H1 (cell line): ENCODE results near the gene SYT2. TPM values are rescaled to one million over a fixed set of nuclear protein-coding genes. Genes with fewer than 3 reads are reported as not detected.

Experiments used
- CTCF ChIA-PET: fragments of 300-600 bp; sonication (Branson Sonifier 250); formaldehyde crosslinking; loops from one replicate; lab custom pipeline; 2021; ENCODE audit not compliant: partially characterized antibody; lab: Charles Lee
- POLR2A ChIA-PET: fragments of 300-600 bp; sonication (Branson Sonifier 250); formaldehyde crosslinking; loops from one replicate; lab custom pipeline; 2021; ENCODE audit warnings: inconsistent platforms; ENCODE audit not compliant: partially characterized antibody; lab: Charles Lee
- DNase-seq, 2 experiments: peaks; one replicate each; pipeline versions ENCODE4 v3.0.0 to v3.0.0-alpha.2; 2010 to 2022; ENCODE audit warnings: low spot score in 2 of 2, low read depth in 1 of 2, mixed read lengths in 1 of 2
- FAIRE-seq: peaks from 2 replicates; lab custom pipeline; 2011; peaks lifted over from hg19 to GRCh38; lab: Jason Lieb, UNC
- H2AFZ ChIP-seq: 2 replicates; pipeline ENCODE4 v1.8.1; 2012; ENCODE audit warnings: low read length, inconsistent platforms
- H2AK5ac ChIP-seq: 2 replicates; pipeline ENCODE4 v1.6.1; 2013; ENCODE audit warnings: low read depth, low read length
- H2BK120ac ChIP-seq: replicated peaks from 2 replicates; pipeline ENCODE3; 2013; ENCODE audit warnings: low read depth, low read length, inconsistent platforms
- H2BK12ac ChIP-seq: 2 replicates; pipeline ENCODE4 v1.6.1; 2013; ENCODE audit warnings: low read depth, low read length
- H2BK15ac ChIP-seq: 2 replicates; pipeline ENCODE4 v1.6.1; 2013; ENCODE audit warnings: low read length
- H2BK20ac ChIP-seq: 2 replicates; pipeline ENCODE4 v1.6.1; 2013; ENCODE audit warnings: low read length
- H2BK5ac ChIP-seq: 2 replicates; pipeline ENCODE4 v1.6.1; 2013; ENCODE audit warnings: low read depth, low read length
- H3K14ac ChIP-seq: 2 replicates; pipeline ENCODE4 v1.6.1; 2013; ENCODE audit warnings: inconsistent platforms; ENCODE audit not compliant: insufficient read length
- H3K18ac ChIP-seq: 2 replicates; pipeline ENCODE4 v1.6.1; 2013; ENCODE audit warnings: low read length; ENCODE audit errors: extremely low read depth
- H3K23ac ChIP-seq: 2 replicates; pipeline ENCODE4 v1.6.1; 2013; ENCODE audit warnings: inconsistent platforms; ENCODE audit not compliant: insufficient read length
- H3K23me2 ChIP-seq: 2 replicates; pipeline ENCODE4 v1.6.1; 2013; ENCODE audit warnings: low read depth, low read length
- H3K27ac ChIP-seq: 2 replicates; pipeline ENCODE4 v1.6.1; 2011; ENCODE audit warnings: low read depth, low read length, inconsistent platforms
- H3K27me3 ChIP-seq, 4 experiments: replicated peaks in 1 of 4; 1 replicate in 1 of 4; 2 replicates in 3 of 4; pipeline versions ENCODE4 v1.6.1 to v1.8.1; 2011 to 2013; ENCODE audit warnings: low read length in 3 of 4, mild to moderate bottlenecking in 3 of 4, inconsistent platforms in 2 of 4, mixed read lengths in 2 of 4, moderate library complexity in 1 of 4; ENCODE audit not compliant: control insufficient read depth in 3 of 4, insufficient read depth in 3 of 4; ENCODE audit errors: extremely low read depth in 1 of 4
- H3K36me3 ChIP-seq, 4 experiments: 2 replicates each; pipeline versions ENCODE4 v1.6.1 to v1.8.1; 2011 to 2013; ENCODE audit warnings: mild to moderate bottlenecking in 4 of 4, low read length in 3 of 4, moderate library complexity in 2 of 4, control low read depth in 1 of 4, inconsistent platforms in 1 of 4; ENCODE audit not compliant: insufficient read depth in 4 of 4, control insufficient read depth in 2 of 4
- H3K4ac ChIP-seq: replicated peaks from 2 replicates; pipeline ENCODE3; 2013; ENCODE audit warnings: low read length, low read depth, mixed read lengths, inconsistent platforms; ENCODE audit not compliant: insufficient read length
- H3K4me1 ChIP-seq, 4 experiments: replicated peaks in 1 of 4; 1 replicate in 1 of 4; 2 replicates in 3 of 4; pipeline versions ENCODE4 v1.6.1 to v1.8.1; 2011 to 2013; ENCODE audit warnings: low read length in 3 of 4, inconsistent platforms in 2 of 4, mixed read lengths in 1 of 4; ENCODE audit not compliant: insufficient read depth in 4 of 4, control insufficient read depth in 3 of 4
- H3K4me2 ChIP-seq, 2 experiments: 2 replicates each; pipeline versions ENCODE4 v1.6.1 to v1.8.1; 2011 to 2013; ENCODE audit warnings: low read depth in 2 of 2, low read length in 2 of 2, control low read depth in 1 of 2, inconsistent platforms in 1 of 2, mild to moderate bottlenecking in 1 of 2; ENCODE audit not compliant: insufficient read depth in 1 of 2
- H3K4me3 ChIP-seq, 4 experiments: fragments of 200-600, 300-600 bp in 1 of 4; sonication (generic), shearing (Covaris generic), sonication (Bioruptor Twin) in 1 of 4; 2 replicates each; pipeline versions ENCODE4 v1.5.1 to v1.8.1; 2011 to 2016; ENCODE audit warnings: low read length in 4 of 4, low read depth in 3 of 4, control low read depth in 2 of 4, inconsistent platforms in 2 of 4, mild to moderate bottlenecking in 2 of 4, mixed read lengths in 1 of 4, moderate library complexity in 1 of 4; ENCODE audit not compliant: insufficient read depth in 2 of 4; ENCODE audit errors: extremely low read depth in 1 of 4
- H3K56ac ChIP-seq: replicated peaks from 2 replicates; pipeline ENCODE3; 2013; ENCODE audit warnings: low read depth, mild to moderate bottlenecking, mixed read lengths, low read length, inconsistent platforms; ENCODE audit not compliant: insufficient read length
- H3K79me1 ChIP-seq: 2 replicates; pipeline ENCODE4 v1.6.1; 2013; ENCODE audit warnings: low read depth, low read length, control low read depth
- H3K79me2 ChIP-seq, 2 experiments: 2 replicates each; pipeline versions ENCODE4 v1.6.1 to v1.8.1; 2012 to 2013; ENCODE audit warnings: low read length in 2 of 2, mild to moderate bottlenecking in 2 of 2, inconsistent platforms in 1 of 2; ENCODE audit not compliant: insufficient read depth in 2 of 2, control insufficient read depth in 1 of 2
- H3K9ac ChIP-seq, 4 experiments: replicated peaks in 1 of 4; 1 replicate in 1 of 4; 2 replicates in 3 of 4; pipeline versions ENCODE4 v1.6.1 to v1.8.1; 2011 to 2013; ENCODE audit warnings: low read depth in 3 of 4, low read length in 3 of 4, control low read depth in 2 of 4, mild to moderate bottlenecking in 2 of 4, moderate library complexity in 2 of 4, inconsistent platforms in 1 of 4; ENCODE audit errors: extremely low read depth in 1 of 4
- H3K9me3 ChIP-seq, 2 experiments: 2 replicates each; pipeline versions ENCODE4 v1.6.1 to v1.8.1; 2012 to 2013; ENCODE audit warnings: mild to moderate bottlenecking in 2 of 2, moderate library complexity in 2 of 2, control low read depth in 1 of 2, inconsistent platforms in 1 of 2, low read depth in 1 of 2, low read length in 1 of 2, mixed read lengths in 1 of 2; ENCODE audit not compliant: insufficient read depth in 2 of 2
- H4K20me1 ChIP-seq, 2 experiments: replicated peaks in 1 of 2; 2 replicates each; pipeline versions ENCODE3 to v1.8.1; 2011 to 2013; ENCODE audit warnings: inconsistent platforms in 2 of 2, low read length in 2 of 2, mild to moderate bottlenecking in 1 of 2; ENCODE audit not compliant: insufficient read depth in 2 of 2, control insufficient read depth in 1 of 2
- H4K5ac ChIP-seq: 2 replicates; pipeline ENCODE4 v1.6.1; 2013; ENCODE audit warnings: low read length, low read depth, mixed read lengths, inconsistent platforms; ENCODE audit not compliant: insufficient read length
- H4K8ac ChIP-seq: 2 replicates; pipeline ENCODE4 v1.8.0; 2013; ENCODE audit warnings: mild to moderate bottlenecking, moderate library complexity, low read length, inconsistent platforms; ENCODE audit not compliant: insufficient read depth; ENCODE audit errors: extremely low read depth
- H4K91ac ChIP-seq: replicated peaks from 2 replicates; pipeline ENCODE3; 2013; ENCODE audit warnings: low read length, mixed read lengths, inconsistent platforms; ENCODE audit not compliant: insufficient read length
- ASH2L ChIP-seq: fragments of 200-600, 300-600 bp; sonication (generic); IDR thresholded peaks from one replicate; pipeline ENCODE4 v1.7.1; 2017; ENCODE audit warnings: low read length
- ATF2 ChIP-seq: IDR thresholded peaks from 2 replicates; pipeline ENCODE4 v1.6.1; 2012; ENCODE audit warnings: low read length, inconsistent platforms
- ATF3 ChIP-seq: IDR thresholded peaks from 2 replicates; pipeline ENCODE4 v1.6.1; 2011; ENCODE audit warnings: low read depth, mild to moderate bottlenecking, low read length; ENCODE audit not compliant: insufficient read depth
- CBX8 ChIP-seq: fragments of 300-800, 300-1000 bp; sonication (generic); IDR thresholded peaks from 2 replicates; pipeline ENCODE4 v1.7.1; 2016; ENCODE audit warnings: low read depth, low read length, borderline replicate concordance
- HDAC6 ChIP-seq: IDR thresholded peaks from one replicate; pipeline ENCODE4 v1.7.1; 2012; ENCODE audit warnings: low read depth, mild to moderate bottlenecking, inconsistent platforms, low read length, moderate library complexity
- KDM4A ChIP-seq: IDR thresholded peaks from one replicate; pipeline ENCODE4 v1.7.1; 2012; ENCODE audit warnings: low read depth, mild to moderate bottlenecking, moderate library complexity, low read length, inconsistent platforms; ENCODE audit not compliant: severe bottlenecking
- MAFK ChIP-seq: IDR thresholded peaks from 2 replicates; pipeline ENCODE4 v1.6.1; 2012; ENCODE audit warnings: low read depth, mild to moderate bottlenecking, improper control_type of control experiment, low read length
- PHF8 ChIP-seq: fragments of 200-600 bp; sonication (generic); conservative IDR thresholded peaks from 2 replicates; pipeline ENCODE4 v1.7.1; 2012; ENCODE audit warnings: low read depth, mild to moderate bottlenecking, inconsistent platforms, low read length, moderate library complexity
- RBBP5 ChIP-seq: IDR thresholded peaks from 2 replicates; pipeline ENCODE4 v1.7.1; 2012; ENCODE audit warnings: low read depth, mild to moderate bottlenecking, inconsistent platforms, low read length, moderate library complexity, borderline replicate concordance
- RNF2 ChIP-seq: fragments of 200-900, 300-1000 bp; sonication (generic); IDR thresholded peaks from 2 replicates; pipeline ENCODE4 v1.7.1; 2016; ENCODE audit warnings: borderline replicate concordance, low read depth, mild to moderate bottlenecking, antibody characterized with exemption, low read length; ENCODE audit not compliant: poor library complexity, severe bottlenecking; ENCODE audit errors: missing control alignments
- SP4 ChIP-seq: IDR thresholded peaks from 2 replicates; pipeline ENCODE4 v1.6.1; 2012; ENCODE audit warnings: low read length, inconsistent platforms
- YY1 ChIP-seq: IDR thresholded peaks from 2 replicates; pipeline ENCODE4 v1.6.1; 2011; ENCODE audit warnings: low read depth, mild to moderate bottlenecking, low read length
- WGBS, 2 experiments: shearing (Covaris generic) in 1 of 2; methylation state at CpG; one replicate each; pipeline versions ENCODE4 v1.1.6 to v1.1.7; 2013 to 2015; ENCODE audit warnings: low lambda C conversion rate in 2 of 2, mixed read lengths in 2 of 2, inconsistent platforms in 1 of 2, low coverage in 1 of 2, missing lambda C conversion rate in 1 of 2; ENCODE audit not compliant: insufficient replicate concordance in 2 of 2, insufficient coverage in 1 of 2, insufficient read length in 1 of 2; ENCODE audit errors: extremely low coverage in 1 of 2, missing lambda C conversion rate in 1 of 2; 5-methylcytosine and 5-hydroxymethylcytosine counted together
- polyA plus RNA-seq, 7 experiments: library from polyadenylated mRNA; depleted of rRNA in 3 of 7; stranded (reverse) in 5 of 7; unstranded in 2 of 7; fragments of >200 nt in 5 of 7; fragments of 200-250 nt in 2 of 7; gene quantifications; 1 replicate in 5 of 7; 2 replicates in 1 of 7; 4 replicates in 1 of 7; pipeline versions ENCODE4 v1.2.1 to v1.2.3, GENCODE V29; 2011 to 2013; ENCODE audit warnings: missing spikeins in 2 of 7, mixed read lengths in 2 of 7
- total RNA-seq: library from RNA; stranded (reverse); fragmentation: NEBNext Ultra II Directional; extraction: Animal tissue kit (Norgen Biotek cat#: 25700); gene quantifications from 2 replicates; pipeline ENCODE4 v1.2.1, GENCODE V29; 2021

SYT2 gene
- total and polyA plus RNA-seq, 2 of the 8 experiments (the other 6 are each of a cell fraction or from before 2014, with no cell fraction given) = 2.8 to 11.0 TPM

GRCh38 chr1:202750761-202751160 is 40.5 kb upstream of the SYT2 start:
- Histone ChIP-seq H3K79me2 (peaks cover 0 to 2% of the 10 kb centered on the region in 2 experiments; a peak in 1 of 4 replicates), H3K56ac (no peak overlapping the region), H2BK15ac (no peak overlapping the region), H3K4me2 (no peak overlapping the region), H2BK5ac (no peak overlapping the region), H2BK20ac (no peak overlapping the region), H3K27ac (no peak overlapping the region), H3K23ac (no peak overlapping the region), H3K4me3 (no peak overlapping the region), H3K36me3 (peaks cover 39 to 89% (median 81%) of the 10 kb centered on the region in 4 experiments), H2AFZ (no peak overlapping the region), H3K4me1 (no peaks in the 10 kb centered on the region), H2BK12ac (no peak overlapping the region), H4K8ac (no peak overlapping the region), H3K18ac (no peak overlapping the region), H2BK120ac (no peak overlapping the region), H3K4ac (no peak overlapping the region), H2AK5ac (no peak overlapping the region), H4K5ac (no peak overlapping the region), H3K9me3 (no peaks in the 10 kb centered on the region), H3K9ac (no peak overlapping the region), H4K91ac (no peak overlapping the region), H3K23me2 (no peaks in the 10 kb centered on the region), H3K79me1 (no peaks in the 10 kb centered on the region), H3K14ac (no peak overlapping the region), H4K20me1 (peaks cover 1 to 7% of the 10 kb centered on the region in 2 experiments), H3K27me3 (no peaks in the 10 kb centered on the region)
- ChIA-PET POLR2A (no interaction called here), CTCF (interaction anchor here (0.6 to 1.1 kb wide), 4 partner anchors 26 to 103 kb away, joined by 3 to 4 read pairs (median 3); no protein-coding TSS in a partner anchor)
- FAIRE-seq (no peak), DNase-seq (no peak)
- WGBS, 2 experiments = 87% methylated on average over 1 of the region's 1 CpG; no CpG with 5 or more reads in 1 of the 2 experiments
- no peak for TF ChIP-seq RBBP5
- no peak for TF ChIP-seq CBX8
- no peak for TF ChIP-seq SP4
- no peak for TF ChIP-seq ATF2
- no peak for TF ChIP-seq ASH2L
- TF ChIP-seq HDAC6 = no peak
- TF ChIP-seq YY1 = no peak
- TF ChIP-seq PHF8 = no peak
- TF ChIP-seq RNF2 = no peak
- TF ChIP-seq MAFK = no peak
- no peak for TF ChIP-seq ATF3
- no peak for TF ChIP-seq KDM4A
